Measurements from ENCODE around the gene MRFAP1L1.
A peak's percentile ranks its signal among the peaks of the same experiment; 100 is the strongest.
"Not testable (repeated sequence)": the region's sequence is repeated elsewhere in the genome, so short reads cannot be mapped to it uniquely, and the experiment has no call there.

MRFAP1L1 gene

DNA sequence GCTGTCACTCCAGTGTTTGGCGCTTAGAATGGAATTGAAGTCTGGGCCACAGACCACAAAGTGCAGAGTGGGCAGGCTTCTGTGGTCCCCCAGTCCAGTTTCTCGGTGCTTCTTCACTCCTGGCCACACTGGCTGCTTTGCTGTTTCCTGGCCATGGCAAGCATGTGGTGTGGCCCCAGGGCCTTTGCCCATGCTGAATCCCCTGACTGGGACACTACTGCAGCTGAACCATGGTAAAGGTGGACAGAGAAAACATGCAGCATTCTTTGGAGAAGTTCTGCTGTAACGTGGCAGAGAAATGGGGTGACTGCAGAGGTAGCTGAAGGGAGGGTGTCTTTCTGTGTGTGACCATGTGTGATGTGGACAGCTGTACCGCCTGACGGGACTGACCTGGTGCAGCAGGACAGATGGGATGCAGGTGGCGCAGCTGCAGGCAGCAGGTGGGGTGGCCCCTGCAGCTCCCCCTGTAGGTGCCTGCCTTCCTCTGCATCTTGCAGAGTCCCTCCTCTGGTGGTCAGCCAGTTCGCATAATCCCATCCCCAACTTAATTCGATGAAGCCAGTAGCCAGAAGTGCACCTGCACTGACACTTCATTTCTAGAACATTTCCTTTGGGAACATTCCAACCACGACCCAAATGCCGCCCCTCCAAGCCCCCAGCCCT, 29.2 kb downstream of the MRFAP1L1 start:
- Histone ChIP-seq H3K4me3 (ENCODE audit: low read depth in 1 of 2, low read length in 2 of 2) (no peak overlapping the region), H3K27me3 (ENCODE audit: low read depth, low read length) (no peaks in the 10 kb centered on the region), H3K4me1 (ENCODE audit: control insufficient read depth in 1 of 2, insufficient read depth in 2 of 2, low read length in 2 of 2) (peaks cover 9 to 24% of the 10 kb centered on the region in 2 donors), H3K27ac (ENCODE audit: low read length) (no peak overlapping the region), H3K36me3 (ENCODE audit: control insufficient read depth in 1 of 2, insufficient read depth in 2 of 2, low read length in 2 of 2) (peaks cover 0 to 9% of the 10 kb centered on the region in 2 donors), H3K9me3 (ENCODE audit: control insufficient read depth in 1 of 2, low read length in 2 of 2) (no peaks in the 10 kb centered on the region)

DNA sequence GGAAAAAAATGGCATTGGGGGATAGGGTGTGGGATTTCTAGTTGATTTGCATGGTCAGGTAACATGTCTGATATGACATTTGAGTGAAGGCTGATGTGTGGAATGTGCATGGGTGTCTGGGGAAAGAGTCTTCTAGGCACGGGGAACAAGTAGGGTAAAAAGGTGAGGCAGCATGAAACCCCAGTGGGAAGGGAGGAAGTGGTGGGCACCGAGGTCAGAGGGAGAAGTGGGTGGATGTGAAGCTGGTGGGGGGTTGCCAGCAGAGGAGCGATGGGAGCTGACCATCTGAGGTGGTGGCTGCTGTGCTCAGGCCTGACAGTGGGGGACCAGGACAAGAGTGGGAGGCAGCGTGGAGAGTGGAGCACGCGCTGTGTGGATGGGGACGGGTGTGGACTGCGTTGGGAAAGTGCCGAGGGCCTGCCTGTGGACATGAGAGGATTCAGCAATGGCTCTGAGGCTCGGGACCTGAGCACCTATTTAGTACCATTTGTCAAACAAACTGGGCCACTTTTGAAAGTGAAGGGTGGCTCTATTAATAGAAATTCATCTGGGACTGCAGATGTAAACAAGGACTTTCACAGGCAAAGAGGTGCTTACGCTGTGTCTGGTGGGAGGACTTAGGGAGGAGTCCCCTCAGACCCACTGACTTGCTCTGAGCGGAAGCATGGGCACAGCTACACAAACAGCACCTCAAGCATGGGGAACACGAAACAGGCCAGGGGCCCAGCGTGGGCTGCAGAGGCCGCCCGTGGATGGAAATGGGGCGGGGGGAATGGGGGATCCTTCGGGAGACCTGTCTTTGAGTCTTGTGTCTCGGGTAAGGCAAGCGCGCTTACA, 32.7 kb downstream of the MRFAP1L1 start:
- H3K9me3 ChIP-seq (ENCODE audit: control insufficient read depth in 1 of 2, low read length in 2 of 2): no peaks in the 10 kb centered on the region
- no peaks in the 10 kb centered on the region for H3K27me3 ChIP-seq (ENCODE audit: low read depth, low read length)
- H3K4me3 ChIP-seq (ENCODE audit: low read depth in 1 of 2, low read length in 2 of 2): peak overlapping the region in 1 of 2 donors; percentile 30
- no peak overlapping the region for H3K27ac ChIP-seq (ENCODE audit: low read length)
- H3K36me3 ChIP-seq (ENCODE audit: control insufficient read depth in 1 of 2, insufficient read depth in 2 of 2, low read length in 2 of 2): peaks cover 0 to 9% of the 10 kb centered on the region in 2 donors
- H3K4me1 ChIP-seq (ENCODE audit: control insufficient read depth in 1 of 2, insufficient read depth in 2 of 2, low read length in 2 of 2): peaks cover 19 to 31% of the 10 kb centered on the region in 2 donors

DNA sequence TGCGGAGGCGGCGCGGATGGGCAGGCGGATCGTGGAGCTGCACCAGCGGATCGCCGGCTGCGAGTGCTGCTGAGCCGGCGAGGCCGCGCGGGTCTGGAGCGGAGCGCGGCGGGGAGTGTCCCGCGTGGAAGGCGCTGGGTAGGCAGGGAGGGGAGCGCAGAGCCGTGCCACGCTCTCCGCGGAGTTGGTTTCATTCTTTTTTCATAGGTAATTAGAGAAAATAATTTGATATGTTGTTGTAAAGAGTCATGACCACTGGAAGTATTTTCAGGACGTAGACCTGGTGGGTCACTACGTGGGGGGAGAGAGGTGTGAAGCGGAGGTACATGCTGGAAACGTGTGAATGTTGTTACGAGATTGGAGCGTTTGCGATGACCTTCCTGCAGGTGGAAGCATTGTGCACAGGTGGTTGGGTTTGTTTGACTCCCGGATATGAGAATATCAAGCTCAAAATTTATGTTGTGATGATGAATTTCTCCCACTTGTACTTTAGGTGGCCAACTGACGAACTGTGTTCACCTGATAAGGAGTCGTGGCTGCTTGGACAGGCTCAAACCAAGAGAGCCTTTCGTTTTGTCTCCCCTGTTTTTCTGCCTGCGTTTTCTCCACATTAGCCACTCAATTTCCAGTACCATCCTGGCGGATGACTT, 35.0 kb downstream of the MRFAP1L1 start:
- peaks cover 0 to 6% of the 10 kb centered on the region in 2 donors for H3K36me3 ChIP-seq (ENCODE audit: control insufficient read depth in 1 of 2, insufficient read depth in 2 of 2, low read length in 2 of 2)
- no peaks in the 10 kb centered on the region for H3K9me3 ChIP-seq (ENCODE audit: control insufficient read depth in 1 of 2, low read length in 2 of 2)
- H3K27me3 ChIP-seq (ENCODE audit: low read depth, low read length): no peaks in the 10 kb centered on the region
- H3K27ac ChIP-seq (ENCODE audit: low read length): no peak overlapping the region
- H3K4me1 ChIP-seq (ENCODE audit: control insufficient read depth in 1 of 2, insufficient read depth in 2 of 2, low read length in 2 of 2): peaks cover 19 to 31% of the 10 kb centered on the region in 2 donors
- H3K4me3 ChIP-seq (ENCODE audit: low read depth in 1 of 2, low read length in 2 of 2): peak overlapping the region; percentile 81 to 82

DNA sequence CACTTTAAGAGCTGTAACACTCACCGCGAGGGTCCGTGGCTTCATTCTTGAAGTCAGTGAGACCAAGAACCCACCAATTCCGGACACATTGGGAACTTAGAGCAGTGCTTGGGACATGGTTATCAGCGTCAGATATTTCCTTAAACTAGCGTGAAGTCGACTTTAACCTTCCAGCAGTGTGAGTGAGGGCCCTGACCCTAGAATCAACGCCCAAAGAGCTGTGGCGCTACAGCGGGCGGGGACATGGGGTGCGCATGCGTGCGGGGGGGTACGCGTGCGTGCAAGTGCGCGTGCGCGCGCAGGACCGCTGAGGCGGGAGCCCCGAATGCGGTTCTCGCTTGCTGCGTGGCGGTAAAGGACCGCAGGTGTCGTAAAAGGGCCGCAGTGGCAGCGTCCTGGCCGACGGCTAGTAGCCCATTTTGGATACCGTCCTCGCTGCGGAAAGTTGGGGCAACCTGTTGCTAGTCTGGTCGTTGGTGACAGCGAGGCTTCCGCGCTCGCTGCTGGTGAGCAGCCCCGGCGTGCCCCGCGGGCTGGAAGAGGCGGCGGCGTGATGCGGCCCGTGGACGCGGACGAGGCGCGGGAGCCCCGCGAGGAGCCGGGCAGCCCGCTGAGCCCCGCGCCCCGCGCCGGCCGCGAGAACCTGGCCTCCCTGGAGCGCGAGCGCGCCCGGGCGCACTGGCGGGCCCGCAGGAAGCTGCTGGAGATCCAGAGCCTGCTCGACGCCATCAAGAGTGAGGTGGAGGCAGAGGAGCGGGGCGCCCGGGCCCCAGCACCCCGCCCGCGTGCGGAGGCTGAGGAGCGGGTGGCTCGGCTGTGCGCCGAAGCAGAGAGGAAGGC, 35.8 kb downstream of the MRFAP1L1 start:
- Histone ChIP-seq H3K27ac (ENCODE audit: low read length) (peak overlapping the region; percentile 63), H3K4me3 (ENCODE audit: low read depth in 1 of 2, low read length in 2 of 2) (peak overlapping the region; percentile 81 to 82), H3K36me3 (ENCODE audit: control insufficient read depth in 1 of 2, insufficient read depth in 2 of 2, low read length in 2 of 2) (peaks cover 0 to 6% of the 10 kb centered on the region in 2 donors), H3K4me1 (ENCODE audit: control insufficient read depth in 1 of 2, insufficient read depth in 2 of 2, low read length in 2 of 2) (peaks cover 19 to 31% of the 10 kb centered on the region in 2 donors), H3K27me3 (ENCODE audit: low read depth, low read length) (no peaks in the 10 kb centered on the region), H3K9me3 (ENCODE audit: control insufficient read depth in 1 of 2, low read length in 2 of 2) (no peaks in the 10 kb centered on the region)

DNA sequence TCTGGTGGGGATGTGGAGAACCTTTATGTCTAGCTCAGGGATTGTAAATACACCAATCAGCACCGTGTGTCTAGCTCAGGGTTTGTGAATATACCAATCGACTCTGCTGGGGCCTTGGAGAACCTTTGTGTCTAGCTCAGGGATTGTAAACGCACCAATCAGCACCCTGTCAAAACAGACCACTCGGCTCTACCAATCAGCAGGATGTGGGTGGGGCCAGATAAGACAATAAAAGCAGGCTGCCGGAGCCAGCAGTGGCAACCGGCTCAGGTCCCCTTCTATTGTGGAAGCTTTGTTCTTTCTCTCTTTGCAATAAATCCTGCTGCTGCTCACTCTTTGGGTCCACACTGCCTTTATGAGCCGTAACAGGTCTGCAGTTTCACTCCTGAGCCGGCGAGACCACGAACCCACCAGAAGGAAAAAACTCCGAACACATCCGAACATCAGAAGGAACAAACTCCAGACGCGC, 36.4 kb downstream of the MRFAP1L1 start:
- peak overlapping the region; percentile 81 to 82 for H3K4me3 ChIP-seq (ENCODE audit: low read depth in 1 of 2, low read length in 2 of 2)
- H3K36me3 ChIP-seq (ENCODE audit: control insufficient read depth in 1 of 2, insufficient read depth in 2 of 2, low read length in 2 of 2); H3K27me3 ChIP-seq (ENCODE audit: low read depth, low read length); H3K9me3 ChIP-seq (ENCODE audit: control insufficient read depth in 1 of 2, low read length in 2 of 2): not testable (repeated sequence)
- peaks cover 19 to 31% of the 10 kb centered on the region in 2 donors for H3K4me1 ChIP-seq (ENCODE audit: control insufficient read depth in 1 of 2, insufficient read depth in 2 of 2, low read length in 2 of 2)
- H3K27ac ChIP-seq (ENCODE audit: low read length): peak overlapping the region; percentile 63

DNA sequence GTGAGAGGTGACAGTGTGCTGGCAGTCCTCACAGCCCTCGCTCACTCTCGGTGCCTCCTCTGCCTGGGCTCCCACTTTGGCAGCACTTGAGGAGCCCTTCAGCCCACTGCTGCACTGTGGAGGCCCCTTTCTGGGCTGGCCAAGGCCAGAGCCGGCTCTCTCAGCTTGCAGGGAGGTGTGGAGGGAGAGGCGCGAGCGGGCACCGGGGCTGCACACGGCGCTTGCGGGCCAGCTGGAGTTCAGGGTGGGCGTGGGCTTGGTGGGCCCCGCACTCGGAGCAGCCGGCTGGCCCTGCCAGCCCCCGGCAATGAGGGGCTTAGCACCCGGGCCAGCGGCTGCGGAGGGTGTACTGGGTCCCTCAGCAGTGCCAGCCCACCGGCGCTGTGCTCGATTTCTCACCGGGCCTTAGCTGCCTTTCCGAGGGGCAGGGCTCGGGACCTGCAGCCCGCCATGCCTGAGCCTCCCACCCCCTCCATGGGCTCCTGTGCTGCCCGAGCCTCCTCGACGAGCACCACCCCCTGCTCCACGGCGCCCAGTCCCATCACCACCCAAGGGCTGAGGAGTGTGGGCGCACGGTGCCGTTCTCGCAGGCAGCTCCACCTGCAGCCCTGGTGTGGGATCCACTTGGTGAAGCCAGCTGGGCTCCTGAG, 37.0 kb downstream of the MRFAP1L1 start:
- H3K9me3 ChIP-seq (ENCODE audit: control insufficient read depth in 1 of 2, low read length in 2 of 2); H3K27me3 ChIP-seq (ENCODE audit: low read depth, low read length); H3K4me3 ChIP-seq (ENCODE audit: low read depth in 1 of 2, low read length in 2 of 2); H3K27ac ChIP-seq (ENCODE audit: low read length); H3K36me3 ChIP-seq (ENCODE audit: control insufficient read depth in 1 of 2, insufficient read depth in 2 of 2, low read length in 2 of 2): not testable (repeated sequence)
- H3K4me1 ChIP-seq (ENCODE audit: control insufficient read depth in 1 of 2, insufficient read depth in 2 of 2, low read length in 2 of 2): peaks cover 19 to 29% of the 10 kb centered on the region in 2 donors

DNA sequence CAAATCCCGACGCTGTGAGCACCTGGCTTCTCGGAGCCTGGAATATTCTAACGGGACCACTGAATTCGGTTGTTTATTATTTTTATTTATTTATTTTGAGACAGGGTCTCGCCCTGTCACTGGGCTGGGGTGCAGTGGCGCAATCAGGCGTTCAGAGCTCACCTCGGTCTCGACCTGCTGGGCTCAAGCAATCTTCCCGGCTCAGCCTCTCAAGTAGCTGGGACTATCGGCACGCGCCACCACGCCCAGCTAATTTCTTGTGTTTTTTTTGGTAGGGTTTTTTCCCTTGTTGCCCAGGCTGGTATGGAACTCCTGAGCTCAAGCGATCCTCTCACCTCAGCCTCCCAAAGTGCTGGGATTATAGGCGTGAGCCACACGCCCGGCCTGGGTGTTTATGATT, 37.5 kb downstream of the MRFAP1L1 start:
- no peak overlapping the region for H3K4me3 ChIP-seq (ENCODE audit: low read depth in 1 of 2, low read length in 2 of 2)
- H3K9me3 ChIP-seq (ENCODE audit: control insufficient read depth in 1 of 2, low read length in 2 of 2): no peaks in the 10 kb centered on the region
- peaks cover 0 to 6% of the 10 kb centered on the region in 2 donors for H3K36me3 ChIP-seq (ENCODE audit: control insufficient read depth in 1 of 2, insufficient read depth in 2 of 2, low read length in 2 of 2)
- H3K4me1 ChIP-seq (ENCODE audit: control insufficient read depth in 1 of 2, insufficient read depth in 2 of 2, low read length in 2 of 2): peaks cover 19 to 24% of the 10 kb centered on the region in 2 donors
- H3K27ac ChIP-seq (ENCODE audit: low read length): no peak overlapping the region
- H3K27me3 ChIP-seq (ENCODE audit: low read depth, low read length): no peaks in the 10 kb centered on the region

DNA sequence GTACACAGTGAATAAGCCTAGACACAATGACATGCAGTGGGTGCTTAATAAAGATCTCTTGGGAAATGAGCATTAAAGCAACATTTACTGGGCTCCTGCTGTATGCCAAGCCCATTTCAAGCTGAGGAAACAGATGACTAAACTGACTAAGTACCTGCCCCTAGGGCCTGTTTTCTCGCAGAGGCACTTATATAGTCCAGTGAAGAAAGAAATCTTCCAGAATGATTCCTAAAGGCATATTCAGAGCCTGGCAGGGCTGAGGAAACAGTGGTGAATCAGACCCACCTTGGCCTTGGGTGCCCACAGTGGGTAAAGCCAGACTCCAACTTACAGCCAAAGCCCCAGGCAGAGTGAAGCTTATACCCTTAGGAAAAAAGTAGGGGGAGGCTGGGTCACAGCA, 38.0 kb downstream of the MRFAP1L1 start:
- H3K9me3 ChIP-seq (ENCODE audit: control insufficient read depth in 1 of 2, low read length in 2 of 2): no peaks in the 10 kb centered on the region
- peaks cover 0 to 6% of the 10 kb centered on the region in 2 donors for H3K36me3 ChIP-seq (ENCODE audit: control insufficient read depth in 1 of 2, insufficient read depth in 2 of 2, low read length in 2 of 2)

DNA sequence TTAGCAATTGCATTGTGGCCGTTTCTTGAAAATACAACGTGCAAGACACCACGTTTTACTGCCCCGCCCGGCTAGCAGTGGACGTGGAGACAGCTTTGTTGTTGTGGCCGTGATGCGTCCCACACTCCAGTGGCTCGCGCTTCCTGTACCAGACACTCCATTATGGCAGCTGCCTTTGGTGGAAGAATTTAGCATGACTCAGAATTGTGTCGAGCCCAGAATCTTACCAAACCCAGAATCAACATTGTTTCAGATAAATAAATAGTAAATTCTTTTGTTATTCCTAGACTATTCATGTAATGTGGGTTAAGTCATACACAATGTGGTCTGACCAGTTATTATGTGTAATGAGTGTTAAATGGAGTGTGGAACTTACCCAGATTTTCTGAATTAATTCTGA, 41.3 kb downstream of the MRFAP1L1 start:
- Histone ChIP-seq H3K27ac (ENCODE audit: low read length) (no peak overlapping the region), H3K4me1 (ENCODE audit: control insufficient read depth in 1 of 2, insufficient read depth in 2 of 2, low read length in 2 of 2) (peaks cover 0 to 12% of the 10 kb centered on the region in 2 donors), H3K4me3 (ENCODE audit: low read depth in 1 of 2, low read length in 2 of 2) (no peak overlapping the region), H3K36me3 (ENCODE audit: control insufficient read depth in 1 of 2, insufficient read depth in 2 of 2, low read length in 2 of 2) (no peaks in the 10 kb centered on the region), H3K27me3 (ENCODE audit: low read depth, low read length) (peaks cover 15% of the 10 kb centered on the region), H3K9me3 (ENCODE audit: control insufficient read depth in 1 of 2, low read length in 2 of 2) (no peaks in the 10 kb centered on the region)

More for the DNA sequence above, 38.0 kb downstream of the MRFAP1L1 start:
- no peak overlapping the region for H3K4me3 ChIP-seq (ENCODE audit: low read depth in 1 of 2, low read length in 2 of 2)
- no peaks in the 10 kb centered on the region for H3K27me3 ChIP-seq (ENCODE audit: low read depth, low read length)
- H3K4me1 ChIP-seq (ENCODE audit: control insufficient read depth in 1 of 2, insufficient read depth in 2 of 2, low read length in 2 of 2): peaks cover 17 to 19% of the 10 kb centered on the region in 2 donors
- H3K27ac ChIP-seq (ENCODE audit: low read length): no peak overlapping the region

DNA sequence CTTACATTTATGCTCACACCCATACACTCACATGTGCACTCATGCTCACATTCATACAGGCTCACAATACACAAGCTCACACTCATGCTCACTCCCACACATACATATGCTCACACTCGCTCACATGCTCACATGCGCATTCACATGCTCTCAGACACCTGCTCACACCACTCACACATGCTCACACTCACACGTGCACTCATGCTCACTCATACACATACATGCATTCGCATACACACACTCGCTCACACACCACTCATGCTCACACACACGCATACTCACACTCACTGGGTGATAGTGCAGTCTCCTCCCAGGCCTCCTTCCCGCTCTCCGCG, 44.4 kb downstream of the MRFAP1L1 start:
- Histone ChIP-seq H3K27me3 (ENCODE audit: low read depth, low read length) (peaks cover 19% of the 10 kb centered on the region), H3K4me1 (ENCODE audit: control insufficient read depth in 1 of 2, insufficient read depth in 2 of 2, low read length in 2 of 2) (peaks cover 0 to 12% of the 10 kb centered on the region in 2 donors), H3K36me3 (ENCODE audit: control insufficient read depth in 1 of 2, insufficient read depth in 2 of 2, low read length in 2 of 2) (no peaks in the 10 kb centered on the region), H3K9me3 (ENCODE audit: control insufficient read depth in 1 of 2, low read length in 2 of 2) (no peaks in the 10 kb centered on the region), H3K27ac (ENCODE audit: low read length) (no peak overlapping the region), H3K4me3 (ENCODE audit: low read depth in 1 of 2, low read length in 2 of 2) (no peak overlapping the region)

Data from muscle layer of duodenum (tissue), 2 donors.